Osteocyte (in vitro differentiated cells): ENCODE measurements around the gene SLC44A2. TPM values are rescaled to one million over a fixed set of nuclear protein-coding genes. Genes with fewer than 3 reads are reported as not detected.

Experiments used
- DNase-seq: peaks from one replicate; pipeline ENCODE4 v3.0.0; 2021; ENCODE audit warnings: mixed read lengths; ENCODE audit not compliant: unreplicated experiment; ENCODE audit errors: extremely low spot score
- H3K27ac Mint-ChIP-seq: one replicate; pipeline ENCODE4 v1.8.0; 2021; ENCODE audit warnings: mild to moderate bottlenecking, mixed read lengths; ENCODE audit not compliant: unreplicated experiment
- H3K27me3 Mint-ChIP-seq: one replicate; pipeline ENCODE4 v1.8.0; 2021; ENCODE audit warnings: mixed read lengths; ENCODE audit not compliant: unreplicated experiment
- H3K36me3 Mint-ChIP-seq: one replicate; pipeline ENCODE4 v1.8.0; 2021; ENCODE audit warnings: mixed read lengths; ENCODE audit not compliant: unreplicated experiment
- H3K4me1 Mint-ChIP-seq: one replicate; pipeline ENCODE4 v1.8.0; 2021; ENCODE audit warnings: mixed read lengths; ENCODE audit not compliant: unreplicated experiment
- H3K4me3 Mint-ChIP-seq: one replicate; pipeline ENCODE4 v1.8.0; 2021; ENCODE audit warnings: mild to moderate bottlenecking, moderate library complexity, mixed read lengths; ENCODE audit not compliant: unreplicated experiment
- H3K9me3 Mint-ChIP-seq: one replicate; pipeline ENCODE4 v1.8.0; 2021; ENCODE audit warnings: mixed read lengths; ENCODE audit not compliant: unreplicated experiment
- CTCF ChIP-seq: fragments of 200-600 bp; sonication (generic); IDR thresholded peaks from 2 replicates; pipeline ENCODE4 v1.5.0; 2021; ENCODE audit warnings: antibody characterized with exemption, mild to moderate bottlenecking, moderate library complexity
- total RNA-seq: library from RNA; stranded (reverse); gene quantifications from 2 replicates; pipeline ENCODE4 v1.2.1, GENCODE V29; 2021

SLC44A2 gene
- total RNA-seq, 1 donor from 2014 or later = 225 TPM

GRCh38 chr19:10612499-10613119 lies 12.7 kb upstream of the SLC44A2 start:
- H3K4me1 Mint-ChIP-seq = peaks cover 34% of the 10 kb centered on the region
- peak overlapping the region; percentile 41 for H3K27ac Mint-ChIP-seq
- peaks cover 8% of the 10 kb centered on the region for H3K36me3 Mint-ChIP-seq
- DNase-seq = no peak
- no peak overlapping the region for H3K4me3 Mint-ChIP-seq
- no peaks in the 10 kb centered on the region for H3K27me3 Mint-ChIP-seq
- TF ChIP-seq CTCF = no peak
- H3K9me3 Mint-ChIP-seq = no peaks in the 10 kb centered on the region

GRCh38 chr19:10615429-10616023 lies 9.8 kb upstream of the SLC44A2 start:
- H3K4me3 Mint-ChIP-seq = no peak overlapping the region
- H3K9me3 Mint-ChIP-seq = no peaks in the 10 kb centered on the region
- H3K36me3 Mint-ChIP-seq = peaks cover 8% of the 10 kb centered on the region
- no peak for TF ChIP-seq CTCF
- H3K27me3 Mint-ChIP-seq = no peaks in the 10 kb centered on the region
- H3K4me1 Mint-ChIP-seq = peaks cover 37% of the 10 kb centered on the region
- peak overlapping the region; percentile 50 for H3K27ac Mint-ChIP-seq
- DNase-seq = no peak

- Mint-ChIP-seq H3K4me1 (peaks cover 34% of the 10 kb centered on the region), H3K27ac (peak overlapping the region; percentile 92), H3K27me3 (no peaks in the 10 kb centered on the region), H3K36me3 (peaks cover 11% of the 10 kb centered on the region), H3K9me3 (no peaks in the 10 kb centered on the region), H3K4me3 (peak overlapping the region; percentile 68)
- DNase-seq = no peak
- TF ChIP-seq CTCF = no peak
These were observed 7.8 kb upstream of the SLC44A2 start for GRCh38 chr19:10617409-10618121.

- H3K27ac Mint-ChIP-seq = peak overlapping the region; percentile 92
- no peaks in the 10 kb centered on the region for H3K27me3 Mint-ChIP-seq
- TF ChIP-seq CTCF = no peak
- H3K9me3 Mint-ChIP-seq = no peaks in the 10 kb centered on the region
- peaks cover 6% of the 10 kb centered on the region for H3K36me3 Mint-ChIP-seq
- no peak for DNase-seq
- no peak overlapping the region for H3K4me3 Mint-ChIP-seq
- H3K4me1 Mint-ChIP-seq = peaks cover 34% of the 10 kb centered on the region
These were observed 6.5 kb upstream of the SLC44A2 start for GRCh38 chr19:10618846-10619245.

- Mint-ChIP-seq H3K27ac (no peak overlapping the region), H3K4me1 (peaks cover 42% of the 10 kb centered on the region), H3K36me3 (peaks cover 3% of the 10 kb centered on the region), H3K27me3 (no peaks in the 10 kb centered on the region), H3K9me3 (no peaks in the 10 kb centered on the region), H3K4me3 (no peak overlapping the region)
- no peak for DNase-seq
- TF ChIP-seq CTCF = no peak
These were observed 4.6 kb upstream of the SLC44A2 start for GRCh38 chr19:10620786-10621185.
